ENCODE results near the gene ITIH5. TPM values are rescaled to one million over a fixed set of nuclear protein-coding genes. Genes with fewer than 3 reads are reported as not detected.

ITIH5 gene
- total and polyA plus RNA-seq, 9 donors, result 4.8 to 32.2 (median 15.1) TPM

DNA sequence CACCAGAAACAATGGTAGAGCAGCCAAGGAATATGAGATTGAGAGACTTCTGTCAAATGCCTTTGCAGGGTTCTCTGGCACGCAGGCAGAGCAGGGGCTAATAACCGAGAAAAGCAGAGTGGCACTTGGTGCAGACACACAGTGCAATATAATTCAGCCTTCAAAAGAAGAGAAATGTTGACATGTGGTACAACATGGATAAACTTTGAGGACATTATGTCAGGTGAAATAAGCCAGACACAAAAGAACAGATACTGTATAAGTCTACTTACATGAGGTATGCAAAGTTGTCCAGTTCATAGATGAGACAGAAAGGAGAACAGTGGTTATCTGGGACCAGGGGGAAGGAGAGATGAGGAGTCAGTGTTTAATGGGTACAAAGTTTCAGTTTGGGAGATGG lies 41.8 kb downstream of the ITIH5 start:
- Histone ChIP-seq H3K27ac (no peak overlapping the region), H3K36me3 (no peaks in the 10 kb centered on the region), H3K4me1 (ENCODE audit: insufficient read depth) (peaks cover 8% of the 10 kb centered on the region), H3K4me3 (no peak overlapping the region), H3K27me3 (no peaks in the 10 kb centered on the region), H3K9me3 (no peaks in the 10 kb centered on the region)
- TF ChIP-seq POLR2A (IDR thresholded peaks at IDR 0.05) (no peak), EP300 (IDR thresholded peaks at IDR 0.05) (no peak)
- TF ChIP-seq, protein P1, sequence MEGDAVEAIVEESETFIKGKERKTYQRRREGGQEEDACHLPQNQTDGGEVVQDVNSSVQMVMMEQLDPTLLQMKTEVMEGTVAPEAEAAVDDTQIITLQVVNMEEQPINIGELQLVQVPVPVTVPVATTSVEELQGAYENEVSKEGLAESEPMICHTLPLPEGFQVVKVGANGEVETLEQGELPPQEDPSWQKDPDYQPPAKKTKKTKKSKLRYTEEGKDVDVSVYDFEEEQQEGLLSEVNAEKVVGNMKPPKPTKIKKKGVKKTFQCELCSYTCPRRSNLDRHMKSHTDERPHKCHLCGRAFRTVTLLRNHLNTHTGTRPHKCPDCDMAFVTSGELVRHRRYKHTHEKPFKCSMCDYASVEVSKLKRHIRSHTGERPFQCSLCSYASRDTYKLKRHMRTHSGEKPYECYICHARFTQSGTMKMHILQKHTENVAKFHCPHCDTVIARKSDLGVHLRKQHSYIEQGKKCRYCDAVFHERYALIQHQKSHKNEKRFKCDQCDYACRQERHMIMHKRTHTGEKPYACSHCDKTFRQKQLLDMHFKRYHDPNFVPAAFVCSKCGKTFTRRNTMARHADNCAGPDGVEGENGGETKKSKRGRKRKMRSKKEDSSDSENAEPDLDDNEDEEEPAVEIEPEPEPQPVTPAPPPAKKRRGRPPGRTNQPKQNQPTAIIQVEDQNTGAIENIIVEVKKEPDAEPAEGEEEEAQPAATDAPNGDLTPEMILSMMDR (IDR thresholded peaks at IDR 0.05), result no peak
- intact Hi-C loops (cut with DNase I), result no loop called here
- DNase-seq, result no peak
- 92 to 99% (median 97%) methylated on average over 2 of the region's 2 CpGs for WGBS, 3 donors

DNA sequence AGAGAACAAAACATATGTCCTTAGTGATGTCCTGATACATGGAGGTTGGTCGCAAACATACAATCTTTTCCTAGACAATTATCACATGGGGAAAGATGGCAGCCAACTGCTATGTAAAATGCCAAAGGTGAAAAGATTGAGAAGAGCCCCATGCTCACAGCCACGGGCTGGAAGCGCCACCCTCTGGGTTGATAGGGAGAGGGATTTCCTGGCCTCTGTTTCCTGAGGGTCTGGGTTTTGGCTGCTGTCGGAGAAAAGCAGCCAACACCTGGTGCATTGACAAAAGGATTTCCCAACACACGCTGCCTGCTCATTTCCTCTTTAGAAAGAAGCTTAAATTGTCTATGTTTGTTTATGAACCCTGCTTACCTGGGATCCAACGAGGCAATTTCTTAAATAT lies 43.8 kb downstream of the ITIH5 start:
- DNase-seq, result no peak
- intact Hi-C loops (cut with DNase I), result no loop called here
- Histone ChIP-seq H3K4me3 (no peak overlapping the region), H3K36me3 (no peaks in the 10 kb centered on the region), H3K4me1 (ENCODE audit: insufficient read depth) (peaks cover 8% of the 10 kb centered on the region), H3K27me3 (no peaks in the 10 kb centered on the region), H3K27ac (no peak overlapping the region), H3K9me3 (no peaks in the 10 kb centered on the region)
- no peak for TF ChIP-seq POLR2A (IDR thresholded peaks at IDR 0.05)
- TF ChIP-seq, protein P1 (IDR thresholded peaks at IDR 0.05), result no peak
- no peak for TF ChIP-seq EP300 (IDR thresholded peaks at IDR 0.05)
- 64 to 70% (median 65%) methylated on average over 6 of the region's 6 CpGs for WGBS, 3 donors

- intact Hi-C loops (cut with DNase I), result no loop called here
- no peak overlapping the region for H3K27ac ChIP-seq
- no peaks in the 10 kb centered on the region for H3K36me3 ChIP-seq
- WGBS, 3 donors, result 10 to 19% (median 17%) methylated on average over 2 of the region's 2 CpGs
- no peaks in the 10 kb centered on the region for H3K27me3 ChIP-seq
- no peaks in the 10 kb centered on the region for H3K9me3 ChIP-seq
- no peak overlapping the region for H3K4me3 ChIP-seq
- TF ChIP-seq, protein P1 (IDR thresholded peaks at IDR 0.05), result no peak
- TF ChIP-seq EP300 (IDR thresholded peaks at IDR 0.05) (no peak), POLR2A (IDR thresholded peaks at IDR 0.05) (no peak)
- no peak for DNase-seq
- no peaks in the 10 kb centered on the region for H3K4me1 ChIP-seq (ENCODE audit: insufficient read depth)
Observed at GRCh38 chr10:7618461-7618860, 48.3 kb downstream of the ITIH5 start.

DNA sequence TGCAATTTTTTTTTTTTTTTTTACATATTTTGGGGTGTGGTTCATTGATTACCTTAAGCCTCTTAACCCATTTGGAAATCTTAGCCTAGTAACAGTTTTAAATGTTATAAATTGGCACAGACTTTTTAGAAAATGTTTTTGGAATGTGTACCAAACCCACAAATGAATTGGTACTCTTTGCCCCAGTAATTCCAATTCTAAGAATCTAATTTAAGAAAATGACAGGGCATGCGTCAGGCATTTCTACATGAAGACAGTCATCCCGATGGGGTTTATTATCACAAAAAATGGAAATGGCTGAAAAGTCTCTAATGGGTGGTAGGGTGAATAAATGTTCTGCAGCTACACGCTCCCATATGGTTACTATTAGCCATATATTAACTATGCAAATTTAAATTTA lies 54.9 kb downstream of the ITIH5 start:
- intact Hi-C loops (cut with DNase I), result no loop called here
- Histone ChIP-seq H3K4me1 (ENCODE audit: insufficient read depth) (peaks cover 4% of the 10 kb centered on the region), H3K4me3 (no peak overlapping the region), H3K27me3 (no peaks in the 10 kb centered on the region), H3K27ac (no peak overlapping the region), H3K9me3 (no peaks in the 10 kb centered on the region), H3K36me3 (no peaks in the 10 kb centered on the region)
- TF ChIP-seq POLR2A (IDR thresholded peaks at IDR 0.05), result no peak
- TF ChIP-seq EP300 (IDR thresholded peaks at IDR 0.05), result no peak
- TF ChIP-seq, protein P1 (IDR thresholded peaks at IDR 0.05), result no peak
- no peak for DNase-seq
- 90 to 96% (median 95%) methylated on average over 3 of the region's 3 CpGs for WGBS, 3 donors
